Measurements from ENCODE around the gene TNS3. TPM values are rescaled to one million over a fixed set of nuclear protein-coding genes. Genes with fewer than 3 reads are reported as not detected.
A peak's percentile ranks its signal among the peaks of the same experiment; 100 is the strongest.

TNS3 gene
- total and polyA plus RNA-seq, 2 of the 13 experiments (the other 11 are each of a cell fraction or from before 2014, with no cell fraction given), result 52.9 to 55.7 TPM

DNA sequence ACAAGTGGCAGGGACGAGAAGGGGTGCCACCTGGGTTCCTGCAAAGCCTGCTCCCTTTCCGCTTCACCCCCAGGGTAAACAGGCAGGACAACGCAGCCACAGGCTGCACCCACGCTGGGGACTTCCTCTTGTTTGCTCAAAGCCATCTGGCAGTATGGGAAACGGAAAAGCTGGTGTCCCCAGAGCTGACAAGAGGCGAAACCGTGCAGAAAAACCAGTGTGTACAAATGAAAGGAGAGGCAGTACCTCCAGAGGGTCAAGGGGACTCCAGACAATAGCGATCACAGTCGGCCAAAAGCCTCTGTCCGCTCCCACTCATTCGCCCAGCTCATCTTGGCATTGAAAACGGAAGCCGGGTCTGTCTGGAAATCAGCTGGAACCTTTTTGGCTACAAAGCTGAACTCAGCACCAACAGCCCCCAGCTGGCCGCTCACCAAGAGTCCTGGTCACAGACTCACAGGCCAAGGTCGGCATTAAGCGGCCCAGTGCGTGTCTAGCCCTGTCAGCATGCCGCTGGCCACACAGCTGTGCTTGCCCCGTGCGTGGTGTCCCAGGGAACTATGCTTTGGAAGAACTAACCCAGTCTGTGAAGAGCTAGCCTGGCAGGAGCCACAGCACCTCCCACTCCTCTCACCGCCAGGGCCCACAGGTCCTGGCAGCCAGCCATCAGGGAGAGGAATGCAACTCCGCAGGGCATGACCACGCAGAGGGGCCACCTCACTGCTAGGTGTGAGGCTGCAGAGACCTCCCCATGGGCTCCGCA, 10.4 kb downstream of the TNS3 start (continued):
- TF ChIP-seq ARNTL (CRISPR knock-in tag; IDR thresholded peaks at IDR 0.05) (peak; percentile 85), ZNF891 (CRISPR knock-in tag; IDR thresholded peaks at IDR 0.05) (peak; percentile 90), ZBTB14 (CRISPR knock-in tag; IDR thresholded peaks at IDR 0.05) (no peak), ZNF577 (CRISPR knock-in tag; IDR thresholded peaks at IDR 0.05; ENCODE audit: borderline replicate concordance, low read depth) (no peak), MED13 (CRISPR knock-in tag; IDR thresholded peaks at IDR 0.05) (no peak), HIVEP1 (CRISPR knock-in tag; IDR thresholded peaks at IDR 0.05) (0 out of 2 replicates have a peak, but pooled peaks have one; percentile 69), ZNF674 (CRISPR knock-in tag; IDR thresholded peaks at IDR 0.05; ENCODE audit: low read depth) (no peak)
- TF ChIP-seq, protein P1, sequence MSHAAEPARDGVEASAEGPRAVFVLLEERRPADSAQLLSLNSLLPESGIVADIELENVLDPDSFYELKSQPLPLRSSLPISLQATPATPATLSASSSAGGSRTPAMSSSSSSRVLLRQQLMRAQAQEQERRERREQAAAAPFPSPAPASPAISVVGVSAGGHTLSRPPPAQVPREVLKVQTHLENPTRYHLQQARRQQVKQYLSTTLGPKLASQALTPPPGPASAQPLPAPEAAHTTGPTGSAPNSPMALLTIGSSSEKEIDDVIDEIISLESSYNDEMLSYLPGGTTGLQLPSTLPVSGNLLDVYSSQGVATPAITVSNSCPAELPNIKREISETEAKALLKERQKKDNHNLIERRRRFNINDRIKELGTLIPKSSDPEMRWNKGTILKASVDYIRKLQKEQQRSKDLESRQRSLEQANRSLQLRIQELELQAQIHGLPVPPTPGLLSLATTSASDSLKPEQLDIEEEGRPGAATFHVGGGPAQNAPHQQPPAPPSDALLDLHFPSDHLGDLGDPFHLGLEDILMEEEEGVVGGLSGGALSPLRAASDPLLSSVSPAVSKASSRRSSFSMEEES (CRISPR knock-in tag; IDR thresholded peaks at IDR 0.05), result 0 out of 2 replicates have a peak, but pooled peaks have one; percentile 26

DNA sequence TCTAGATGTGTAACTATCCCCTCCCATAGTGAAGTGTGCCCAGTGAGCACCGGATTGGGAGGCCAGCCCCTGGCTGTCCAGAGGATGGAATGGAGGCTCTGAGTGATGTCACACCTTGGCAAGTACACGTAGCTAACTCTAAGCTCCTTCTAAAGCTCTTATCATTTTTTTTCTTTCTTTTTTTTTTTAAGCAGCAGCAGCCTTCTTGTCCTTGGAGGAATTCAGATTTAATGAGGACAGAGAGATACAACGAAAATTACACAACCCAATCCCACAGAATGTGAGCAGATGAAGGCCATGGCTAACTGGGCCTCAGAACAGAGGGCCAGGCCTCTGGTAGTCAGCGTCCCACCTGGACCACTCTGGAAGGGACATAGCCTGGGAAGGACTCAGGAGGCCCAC, 11.3 kb downstream of the TNS3 start:
- peak overlapping the region in 1 of 3 experiments; percentile 65; a peak in 2 of 6 replicates for H3K4me3 ChIP-seq (replicated peaks in 1 of 3; ENCODE audit: insufficient read depth in 1 of 3, low read depth in 2 of 3, low read length in 3 of 3)
- no peak overlapping the region for H2AFZ ChIP-seq (ENCODE audit: low read length)
- no peaks in the 10 kb centered on the region for H3K9me3 ChIP-seq (ENCODE audit: low read length)
- 0 out of 2 replicates have a peak, but pooled peaks have one; percentile 4 for TF ChIP-seq ZNF691 (CRISPR knock-in tag; IDR thresholded peaks at IDR 0.05; ENCODE audit: borderline replicate concordance, low read depth)
- TF ChIP-seq ZBTB33 (CRISPR knock-in tag; IDR thresholded peaks at IDR 0.05), result no peak
- WGBS (ENCODE audit: low lambda C conversion rate), result 73% methylated on average over 4 of the region's 4 CpGs
- BruUV-seq (replicated peaks), result no TSS peak
- POLR2A ChIA-PET, result interaction anchor here (1.0 to 2.1 kb wide), 18 partner anchors 7 to 216 kb away, joined by 3 to 19 read pairs (median 8); no protein-coding TSS in a partner anchor
- H3K79me2 ChIP-seq (ENCODE audit: insufficient read depth, low read length), result peaks cover 90% of the 10 kb centered on the region
- peak; percentile 1; the same call in 1 of the 3 replicates for ATAC-seq
- in situ Hi-C loops (cut with HindIII; ENCODE audit: extremely low pct_ligation_motif_present, low pct_unique_long_range_greater_than_20kb) (no loop called here), intact Hi-C loops (cut with micrococcal nuclease; ENCODE audit: unreplicated experiment) (loop anchor here (1.0 to 5.0 kb wide), 4 partner anchors 30 to 162 kb away; no protein-coding TSS in a partner anchor)
- peaks cover 6 to 20% of the 10 kb centered on the region in 2 experiments; a peak in 4 of 5 replicates for H3K36me3 ChIP-seq (replicated peaks in 1 of 2; ENCODE audit: control insufficient read depth in 1 of 2, insufficient read depth in 2 of 2, low read length in 2 of 2)
- peaks cover 81% of the 10 kb centered on the region for H3K4me1 ChIP-seq (ENCODE audit: insufficient read depth, low read length)
- H3K4me2 ChIP-seq (ENCODE audit: low read depth, low read length), result peak overlapping the region; percentile 83
- H4K20me1 ChIP-seq (ENCODE audit: insufficient read depth, low read length), result peaks cover 12% of the 10 kb centered on the region
- no peaks in the 10 kb centered on the region for H3K27me3 ChIP-seq (ENCODE audit: control insufficient read depth in 1 of 2, insufficient read depth in 2 of 2, low read length in 2 of 2)
- no peak for DNase-seq (ENCODE audit: low spot score)
- no peak for FAIRE-seq
- H3K9ac ChIP-seq (ENCODE audit: insufficient read depth, low read depth, low read length), result peak overlapping the region; percentile 55
- peak overlapping the region; percentile 80 for H3K27ac ChIP-seq (ENCODE audit: extremely low read length, insufficient read depth, low read length)
- CTCF ChIA-PET (ENCODE audit: low intra/inter-chr PET ratio, low total read pairs), result no interaction called here

All from HepG2 (cell line).